Transverse colon (tissue), 4 donors: ENCODE data around the gene ERC2.

Experiments used
- CTCF ChIP-seq, 5 experiments: fragments of 200-600 bp in 3 of 5; fragments of 450-650 bp in 2 of 5; sonication (generic) in 3 of 5; IDR thresholded peaks; 1 replicate in 2 of 5; 2 replicates in 3 of 5; pipeline ENCODE4 v1.5.1; 2016 to 2017; ENCODE audit warnings: antibody characterized with exemption in 5 of 5, inconsistent platforms in 3 of 5, mild to moderate bottlenecking in 2 of 5, moderate library complexity in 1 of 5
- POLR2AphosphoS5 ChIP-seq, 3 donors: sonication (generic); formaldehyde crosslinking; IDR thresholded peaks; one replicate each; pipeline ENCODE4 v1.6.1; 2016; ENCODE audit warnings: antibody characterized with exemption in 3 of 3

GRCh38 chr3:56424336-56424735, 43.9 kb downstream of the ERC2 start:
- TF ChIP-seq CTCF (IDR thresholded peaks at IDR 0.05) = no peak
- no peak for TF ChIP-seq POLR2AphosphoS5 (IDR thresholded peaks at IDR 0.05)
